HepG2 (cell line): ENCODE measurements around the gene SEPHS2. TPM values are rescaled to one million over a fixed set of nuclear protein-coding genes. Genes with fewer than 3 reads are reported as not detected.

ENCODE experiments used
- CHCHD3 ChIP-seq: sonication (generic); formaldehyde crosslinking; IDR thresholded peaks from 2 replicates; pipeline ENCODE4 v1.8.0; 2022; ENCODE audit warnings: mild to moderate bottlenecking, missing genetic modification reagents, moderate library complexity
- CSRNP2 ChIP-seq: sonication (generic); formaldehyde crosslinking; conservative IDR thresholded peaks from 2 replicates; pipeline ENCODE4 v1.8.0; 2022; ENCODE audit warnings: low read depth, missing genetic modification reagents
- HHEX ChIP-seq: IDR thresholded peaks from 2 replicates; pipeline ENCODE4 v1.6.1; 2016; ENCODE audit warnings: control low read depth
- HIC2 ChIP-seq: sonication (generic); formaldehyde crosslinking; IDR thresholded peaks from 2 replicates; pipeline ENCODE4 v1.9.0; 2022; ENCODE audit warnings: low read depth, missing genetic modification reagents
- HNRNPUL1 ChIP-seq: fragments of 200-400 bp; formaldehyde crosslinking; IDR thresholded peaks from 2 replicates; pipeline ENCODE4 v1.6.1; 2017; ENCODE audit warnings: low read depth, mild to moderate bottlenecking, low read length, moderate library complexity
- MYC ChIP-seq: sonication (generic); formaldehyde crosslinking; IDR thresholded peaks from 2 replicates; pipeline ENCODE4 v1.9.0; 2021; ENCODE audit warnings: missing genetic modification reagents, borderline replicate concordance
- POLR2AphosphoS2 ChIP-seq: IDR thresholded peaks from 2 replicates; pipeline ENCODE4 v1.6.1; 2011; ENCODE audit warnings: low read depth, low read length, improper control_type of control experiment
- RFXANK ChIP-seq: IDR thresholded peaks from 2 replicates; pipeline ENCODE4 v1.6.1; 2016
- ZBTB7A ChIP-seq: sonication (generic); formaldehyde crosslinking; IDR thresholded peaks from 2 replicates; pipeline ENCODE4 v1.8.0; 2022; ENCODE audit warnings: mild to moderate bottlenecking, missing genetic modification reagents
- ZMYM4 ChIP-seq: sonication (generic); formaldehyde crosslinking; IDR thresholded peaks from 2 replicates; pipeline ENCODE4 v1.8.1; 2023; ENCODE audit warnings: mild to moderate bottlenecking, missing genetic modification reagents
- ZNF292 ChIP-seq: sonication (generic); formaldehyde crosslinking; IDR thresholded peaks from 2 replicates; pipeline ENCODE4 v1.8.1; 2022; ENCODE audit warnings: mild to moderate bottlenecking, low read depth, missing genetic modification reagents, borderline replicate concordance
- ZNF33A ChIP-seq: sonication (generic); formaldehyde crosslinking; IDR thresholded peaks from 2 replicates; pipeline ENCODE4 v1.5.1; 2020; ENCODE audit warnings: missing genetic modification reagents, mild to moderate bottlenecking, moderate library complexity, borderline replicate concordance
- ZNF670 ChIP-seq: sonication (generic); formaldehyde crosslinking; IDR thresholded peaks from 2 replicates; pipeline ENCODE4 v1.8.0; 2022; ENCODE audit warnings: mild to moderate bottlenecking, missing genetic modification reagents, borderline replicate concordance
- ZNF775 ChIP-seq: sonication (generic); formaldehyde crosslinking; IDR thresholded peaks from 2 replicates; pipeline ENCODE4 v1.4.0; 2020; ENCODE audit warnings: missing genetic modification reagents, mild to moderate bottlenecking, moderate library complexity, borderline replicate concordance
- polyA plus RNA-seq, 8 experiments: library from polyadenylated mRNA; depleted of rRNA in 3 of 8; stranded (reverse) in 7 of 8; unstranded in 1 of 8; fragments of >200 nt; fragmentation: Illumina TruSeq in 4 of 8; extraction: Trizol in 4 of 8; gene quantifications; 2 replicates each; pipeline versions ENCODE4 v1.2.1 to v1.2.3, GENCODE V29; 2011 to 2016; ENCODE audit warnings: low read depth in 4 of 8, missing spikeins in 1 of 8, mixed read lengths in 1 of 8; ENCODE audit not compliant: insufficient read depth in 1 of 8
- total RNA-seq, 5 experiments: library from RNA; depleted of rRNA; stranded (reverse); fragments of >200 nt; fragmentation: Illumina TruSeq; extraction: Trizol; gene quantifications; 2 replicates each; pipeline ENCODE4 v1.2.3, GENCODE V29; 2016; ENCODE audit warnings: low read depth in 1 of 5
- TF ChIP-seq, protein P1 (sequence below), 2 experiments: sonication (generic) in 1 of 2; formaldehyde crosslinking in 1 of 2; IDR thresholded peaks; 2 replicates each; pipeline versions ENCODE4 v1.6.1 to v1.9.0; 2014 to 2022; ENCODE audit warnings: antibody characterized with exemption in 1 of 2, borderline replicate concordance in 1 of 2, inconsistent platforms in 1 of 2, low read depth in 1 of 2, missing genetic modification reagents in 1 of 2
- TF ChIP-seq, protein P2 (sequence below): sonication (generic); formaldehyde crosslinking; IDR thresholded peaks from 2 replicates; pipeline ENCODE4 v1.5.1; 2020; ENCODE audit warnings: missing genetic modification reagents, mild to moderate bottlenecking, borderline replicate concordance

SEPHS2 gene
- total and polyA plus RNA-seq, 2 of the 13 experiments (the other 11 are each of a cell fraction or from before 2014, with no cell fraction given): 20.7 to 127 TPM

GRCh38 chr16:30458561-30459394 lies 13.1 kb upstream of the SEPHS2 start (continued):
- TF ChIP-seq CHCHD3 (CRISPR knock-in tag): peak; percentile 58; the same call in 1 of the 2 replicates
- TF ChIP-seq HIC2 (CRISPR knock-in tag): peak; percentile 82; the same call in 1 of the 2 replicates
- peak; percentile 81; the same call in 1 of the 2 replicates for TF ChIP-seq ZBTB7A (CRISPR knock-in tag)
- no peak for TF ChIP-seq ZMYM4 (CRISPR knock-in tag)
- TF ChIP-seq MYC (CRISPR knock-in tag): peak; percentile 44; the same call in 1 of the 2 replicates
- no peak for TF ChIP-seq ZNF670 (CRISPR knock-in tag)
- no peak for TF ChIP-seq HHEX (CRISPR knock-in tag)
- TF ChIP-seq RFXANK (CRISPR knock-in tag): no peak
- no peak for TF ChIP-seq POLR2AphosphoS2
- TF ChIP-seq, protein P1, sequence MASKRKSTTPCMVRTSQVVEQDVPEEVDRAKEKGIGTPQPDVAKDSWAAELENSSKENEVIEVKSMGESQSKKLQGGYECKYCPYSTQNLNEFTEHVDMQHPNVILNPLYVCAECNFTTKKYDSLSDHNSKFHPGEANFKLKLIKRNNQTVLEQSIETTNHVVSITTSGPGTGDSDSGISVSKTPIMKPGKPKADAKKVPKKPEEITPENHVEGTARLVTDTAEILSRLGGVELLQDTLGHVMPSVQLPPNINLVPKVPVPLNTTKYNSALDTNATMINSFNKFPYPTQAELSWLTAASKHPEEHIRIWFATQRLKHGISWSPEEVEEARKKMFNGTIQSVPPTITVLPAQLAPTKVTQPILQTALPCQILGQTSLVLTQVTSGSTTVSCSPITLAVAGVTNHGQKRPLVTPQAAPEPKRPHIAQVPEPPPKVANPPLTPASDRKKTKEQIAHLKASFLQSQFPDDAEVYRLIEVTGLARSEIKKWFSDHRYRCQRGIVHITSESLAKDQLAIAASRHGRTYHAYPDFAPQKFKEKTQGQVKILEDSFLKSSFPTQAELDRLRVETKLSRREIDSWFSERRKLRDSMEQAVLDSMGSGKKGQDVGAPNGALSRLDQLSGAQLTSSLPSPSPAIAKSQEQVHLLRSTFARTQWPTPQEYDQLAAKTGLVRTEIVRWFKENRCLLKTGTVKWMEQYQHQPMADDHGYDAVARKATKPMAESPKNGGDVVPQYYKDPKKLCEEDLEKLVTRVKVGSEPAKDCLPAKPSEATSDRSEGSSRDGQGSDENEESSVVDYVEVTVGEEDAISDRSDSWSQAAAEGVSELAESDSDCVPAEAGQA (IDR thresholded peaks at IDR 0.05; ENCODE audit: low read depth): 0 out of 2 replicates have a peak, but pooled peaks have one; percentile 54
- TF ChIP-seq, protein P1 (CRISPR knock-in tag; IDR thresholded peaks at IDR 0.05; ENCODE audit: borderline replicate concordance): no peak
- TF ChIP-seq, protein P2, sequence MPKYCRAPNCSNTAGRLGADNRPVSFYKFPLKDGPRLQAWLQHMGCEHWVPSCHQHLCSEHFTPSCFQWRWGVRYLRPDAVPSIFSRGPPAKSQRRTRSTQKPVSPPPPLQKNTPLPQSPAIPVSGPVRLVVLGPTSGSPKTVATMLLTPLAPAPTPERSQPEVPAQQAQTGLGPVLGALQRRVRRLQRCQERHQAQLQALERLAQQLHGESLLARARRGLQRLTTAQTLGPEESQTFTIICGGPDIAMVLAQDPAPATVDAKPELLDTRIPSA: peak; percentile 34; the same call in 1 of the 2 replicates
- TF ChIP-seq ZNF775: no peak
- TF ChIP-seq HNRNPUL1: no peak
- peak; percentile 99 for TF ChIP-seq ZNF292
- TF ChIP-seq ZNF33A: no peak
- TF ChIP-seq CSRNP2: no peak
